ENCODE results near the gene NOL4L.

GRCh38 chr20:32468860-32469259 is 116.3 kb downstream of the NOL4L start:
- TF ChIP-seq POLR2AphosphoS5 (IDR thresholded peaks at IDR 0.05) (no peak), POLR2A (IDR thresholded peaks at IDR 0.05) (no peak)
